ENCODE measurements around the gene PBX3.

Gene PBX3

DNA sequence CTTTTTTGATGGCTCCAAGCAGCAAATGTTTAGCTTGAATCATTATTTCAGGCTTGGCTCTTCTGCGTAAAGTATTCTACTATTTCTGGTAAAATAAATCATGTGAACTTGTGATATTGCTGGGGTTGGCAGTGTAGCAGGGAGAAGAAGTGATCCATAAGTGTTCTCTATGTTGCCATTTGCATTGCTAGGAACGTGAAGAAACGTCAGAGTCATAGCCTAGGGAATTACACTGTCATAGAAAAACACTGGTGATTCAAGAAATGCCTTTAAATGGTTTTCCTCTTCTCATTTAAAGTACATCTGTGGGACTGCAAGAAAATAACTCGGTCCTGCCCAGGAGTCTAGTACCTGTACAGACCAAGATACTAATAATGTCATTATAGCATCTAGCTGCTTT lies 162.3 kb downstream of the PBX3 start:
- no peak for DNase-seq

- no peak for DNase-seq
Measured at GRCh38 chr9:125910286-125910685, 163.1 kb downstream of the PBX3 start.

GRCh38 chr9:125911861-125912644 lies 164.9 kb downstream of the PBX3 start:
- peak; percentile 38 for DNase-seq

- DNase-seq: no peak
Measured at GRCh38 chr9:125912667-125913066, 165.5 kb downstream of the PBX3 start.

GRCh38 chr9:125913551-125913950 lies 166.4 kb downstream of the PBX3 start:
- DNase-seq: no peak

DNA sequence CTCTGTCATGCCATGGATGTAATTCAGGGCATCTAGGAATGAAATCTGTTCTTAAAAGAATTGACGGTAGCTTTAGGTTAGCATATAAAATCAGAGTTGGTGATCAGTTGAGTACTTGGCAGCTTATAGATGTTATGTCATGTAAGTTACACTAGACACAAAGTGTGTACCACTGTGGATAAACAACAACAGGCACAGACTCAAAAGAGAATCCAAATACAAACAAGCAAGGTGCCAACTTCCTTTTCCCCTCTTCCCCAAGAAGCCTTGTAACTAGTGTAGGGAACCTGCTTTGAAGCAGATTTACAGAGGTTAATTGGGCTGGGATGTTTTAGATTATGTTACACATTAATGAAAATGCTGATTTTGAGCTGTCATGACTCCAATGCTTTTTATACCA lies 167.2 kb downstream of the PBX3 start:
- DNase-seq: no peak

- no peak for DNase-seq
Measured at GRCh38 chr9:125915606-125916005, 168.4 kb downstream of the PBX3 start.

GRCh38 chr9:125919565-125919964 lies 172.4 kb downstream of the PBX3 start:
- DNase-seq: no peak

- DNase-seq: no peak
Measured at GRCh38 chr9:125920402-125920801, 173.2 kb downstream of the PBX3 start.

GRCh38 chr9:125922854-125923253 lies 175.7 kb downstream of the PBX3 start:
- no peak for DNase-seq

DNA sequence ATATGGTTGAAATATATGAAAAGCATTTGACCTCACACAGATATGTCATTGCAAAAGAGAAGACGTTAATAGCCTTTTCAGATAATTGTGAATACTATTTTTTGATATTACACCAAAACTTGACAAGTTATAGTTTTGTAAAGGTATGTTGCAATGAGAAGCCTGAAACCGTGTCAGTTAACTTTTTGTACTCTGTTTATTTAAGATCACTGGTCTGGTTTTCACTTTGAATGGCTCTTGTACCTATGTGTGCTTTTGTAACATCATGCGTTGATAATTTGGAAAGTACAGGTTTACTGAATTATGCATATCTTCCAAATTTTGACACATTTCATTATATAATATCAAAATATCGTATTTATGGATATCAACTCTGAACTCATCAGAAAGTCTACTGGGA lies 177.2 kb downstream of the PBX3 start:
- no peak for DNase-seq

GRCh38 chr9:125926936-125927335 lies 179.8 kb downstream of the PBX3 start:
- DNase-seq: no peak

DNA sequence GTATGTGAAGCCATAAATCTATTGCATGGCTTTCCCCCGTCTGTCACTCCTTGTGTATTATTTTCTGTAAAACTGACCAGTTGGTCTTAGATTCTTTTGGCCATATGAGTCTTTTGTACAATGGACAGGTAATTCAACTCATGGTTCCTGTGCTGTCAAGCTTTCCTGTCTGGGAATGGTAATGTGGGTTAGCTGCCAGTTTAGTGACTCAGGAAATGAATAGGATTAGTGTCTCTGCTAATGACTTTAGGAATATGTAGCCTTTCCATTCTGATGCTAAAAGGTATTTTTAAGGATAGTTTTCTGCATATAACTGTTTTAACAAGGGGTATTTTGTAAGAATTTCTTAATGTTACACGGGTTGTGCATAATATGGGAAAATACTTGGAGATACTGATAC lies 182.7 kb downstream of the PBX3 start:
- no peak for DNase-seq

DNA sequence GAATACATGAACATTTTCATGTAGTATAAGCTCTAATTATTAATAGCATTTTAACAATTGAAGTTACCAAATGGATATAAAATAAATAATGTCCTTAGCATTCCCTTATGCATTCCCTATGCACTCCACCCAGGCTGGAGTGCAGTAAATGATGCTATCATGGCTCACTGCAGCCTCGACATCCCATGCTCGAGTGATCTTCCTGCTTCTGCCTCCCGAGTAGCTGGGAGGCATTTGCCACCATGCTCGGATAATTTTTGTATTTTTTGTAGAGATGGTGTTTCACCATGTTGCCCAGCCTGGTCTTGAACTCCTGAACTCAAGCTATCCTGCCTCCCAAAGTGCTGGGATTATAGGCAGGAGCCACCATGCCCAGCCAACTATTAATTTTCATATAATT lies 184.0 kb downstream of the PBX3 start:
- no peak for DNase-seq

DNA sequence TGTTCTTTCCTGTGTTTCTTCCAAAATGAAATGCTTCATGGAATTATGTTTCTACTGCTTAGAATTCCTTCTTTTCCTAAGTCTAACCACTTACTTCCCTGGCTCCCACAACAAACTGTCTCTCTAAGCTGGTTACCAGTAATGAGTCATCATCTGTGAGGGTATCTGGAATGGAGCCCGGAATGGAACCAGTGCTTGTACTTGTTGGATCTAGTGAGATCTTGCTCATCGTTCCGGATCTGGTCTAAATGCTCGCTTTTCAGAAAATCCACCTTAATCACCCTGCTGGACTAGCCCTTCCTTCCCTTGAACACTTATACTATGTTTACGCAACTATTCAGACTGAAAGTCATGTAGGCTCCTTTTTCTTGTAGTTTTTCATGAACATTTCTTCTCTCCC lies 184.8 kb downstream of the PBX3 start:
- no peak for DNase-seq

DNA sequence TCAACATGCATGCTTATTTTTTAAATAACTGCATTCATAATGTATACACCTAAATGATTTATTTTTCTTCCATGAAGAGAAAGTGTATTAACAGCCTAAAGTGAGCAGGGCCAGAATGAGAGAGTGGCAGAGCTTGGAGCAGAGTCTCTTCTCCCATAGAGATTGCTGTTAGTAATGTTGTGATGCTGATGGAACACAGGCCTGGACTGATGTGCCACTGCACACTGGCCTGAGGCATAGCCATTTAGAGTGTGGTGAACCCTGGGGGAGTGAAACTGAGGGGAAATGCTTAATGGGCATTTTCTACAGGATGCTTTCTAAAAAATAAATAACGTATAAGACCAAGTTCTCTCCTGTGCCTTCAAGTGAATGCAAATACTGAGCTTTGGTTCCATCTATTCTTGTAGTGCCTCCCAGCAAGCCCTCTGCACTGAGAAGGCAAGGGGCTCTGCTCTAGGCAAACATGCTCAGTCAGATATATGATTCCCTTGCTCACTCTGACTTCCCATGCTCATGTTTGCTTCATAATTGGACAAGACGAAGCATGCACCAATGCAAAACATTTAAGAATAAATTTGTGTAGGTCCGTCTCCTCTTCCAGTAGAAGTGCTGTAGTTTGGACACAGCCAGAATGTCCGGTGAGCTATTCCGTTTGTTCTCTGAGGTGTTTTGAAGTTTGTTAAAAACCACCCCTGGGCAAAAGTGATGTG lies 185.7 kb downstream of the PBX3 start:
- DNase-seq: no peak

- DNase-seq: no peak
Measured at GRCh38 chr9:125942125-125942524, 195.0 kb downstream of the PBX3 start.

GRCh38 chr9:125943831-125944230 lies 196.7 kb downstream of the PBX3 start:
- DNase-seq: no peak

DNA sequence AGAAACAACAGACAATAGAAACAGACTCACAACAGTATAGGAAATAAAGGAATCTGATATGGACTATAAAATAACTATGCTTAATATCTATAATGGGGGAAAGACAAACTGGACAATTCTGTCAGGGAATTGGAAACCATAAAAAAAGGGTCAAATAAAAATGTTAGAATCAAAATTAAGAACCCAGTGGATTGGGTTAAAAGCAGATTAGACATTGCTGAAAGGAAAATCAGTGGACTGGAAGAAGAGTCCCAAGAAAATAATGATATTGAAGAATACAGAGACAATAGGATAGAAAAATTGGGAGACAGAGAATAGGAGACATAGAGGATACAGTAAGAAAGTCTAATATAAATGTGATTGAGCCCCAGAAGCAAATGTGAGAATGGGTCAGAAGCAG lies 199.2 kb downstream of the PBX3 start:
- no peak for DNase-seq

DNA sequence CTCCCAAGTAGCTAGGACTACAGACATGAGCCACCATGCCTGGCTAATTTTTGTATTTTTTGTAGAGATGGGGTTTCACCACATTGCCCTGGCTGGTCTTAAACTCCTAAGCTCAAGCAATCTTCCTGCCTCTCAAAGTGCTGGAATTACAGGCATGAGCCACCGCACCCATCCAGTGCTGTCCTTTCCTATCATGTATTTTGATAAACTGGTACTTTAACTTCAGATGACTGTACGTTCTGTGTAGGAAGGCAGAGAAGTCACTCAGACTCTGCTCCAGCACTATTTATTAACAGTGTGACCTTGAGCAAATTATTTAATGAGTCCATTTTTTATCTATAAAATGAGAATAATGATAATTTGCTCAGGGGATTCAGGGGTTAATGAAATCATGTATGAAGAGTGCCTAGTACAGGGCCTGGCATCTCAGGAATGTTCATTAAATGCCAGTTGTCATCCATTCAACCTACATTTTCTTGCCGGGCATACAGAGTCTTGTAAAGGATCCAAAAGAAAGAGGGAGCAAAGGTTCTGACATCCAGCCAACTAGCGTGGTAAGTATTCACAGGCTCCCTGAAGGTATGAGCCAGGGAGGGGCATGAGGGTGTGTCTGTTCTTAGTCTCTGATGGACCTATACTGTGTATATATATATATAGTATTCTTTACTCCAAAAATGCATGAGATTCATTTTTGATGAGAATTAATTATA lies 201.9 kb downstream of the PBX3 start:
- no peak for DNase-seq

DNA sequence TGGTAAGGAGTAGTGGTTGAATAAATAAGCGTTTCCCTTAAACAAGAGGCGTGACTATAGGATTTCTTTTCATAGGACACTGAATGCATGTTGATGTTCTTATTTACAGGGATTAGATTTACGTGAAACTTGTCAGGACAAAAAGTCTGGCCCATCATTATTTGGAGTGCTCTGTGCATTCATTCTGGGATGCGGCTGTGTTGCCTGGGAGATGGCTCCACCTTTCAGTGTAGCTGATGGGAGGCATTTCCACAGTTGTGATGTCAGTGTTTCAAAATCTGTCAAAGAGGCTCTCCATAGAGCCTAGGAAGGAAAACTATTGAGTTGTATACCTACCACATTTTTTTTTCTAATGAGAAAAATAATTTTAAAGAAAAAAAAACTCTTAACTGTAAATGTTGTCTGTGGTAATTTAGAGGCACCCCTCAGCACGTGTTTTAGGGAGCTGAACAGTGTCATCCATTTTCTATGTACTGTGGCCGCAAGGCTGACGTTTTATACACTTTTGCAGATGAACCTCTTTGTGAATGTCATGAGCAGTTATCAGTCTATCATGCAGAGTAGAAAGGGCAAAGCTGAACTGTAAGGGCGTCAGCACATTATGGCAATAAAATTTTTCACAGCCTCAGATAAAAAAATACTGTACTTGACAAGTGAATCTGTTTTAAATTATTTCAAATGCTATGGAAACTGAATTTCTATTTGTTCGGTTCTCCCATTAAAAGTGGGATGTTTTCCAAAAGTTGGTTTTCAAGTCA lies 202.7 kb downstream of the PBX3 start:
- DNase-seq: no peak

DNA sequence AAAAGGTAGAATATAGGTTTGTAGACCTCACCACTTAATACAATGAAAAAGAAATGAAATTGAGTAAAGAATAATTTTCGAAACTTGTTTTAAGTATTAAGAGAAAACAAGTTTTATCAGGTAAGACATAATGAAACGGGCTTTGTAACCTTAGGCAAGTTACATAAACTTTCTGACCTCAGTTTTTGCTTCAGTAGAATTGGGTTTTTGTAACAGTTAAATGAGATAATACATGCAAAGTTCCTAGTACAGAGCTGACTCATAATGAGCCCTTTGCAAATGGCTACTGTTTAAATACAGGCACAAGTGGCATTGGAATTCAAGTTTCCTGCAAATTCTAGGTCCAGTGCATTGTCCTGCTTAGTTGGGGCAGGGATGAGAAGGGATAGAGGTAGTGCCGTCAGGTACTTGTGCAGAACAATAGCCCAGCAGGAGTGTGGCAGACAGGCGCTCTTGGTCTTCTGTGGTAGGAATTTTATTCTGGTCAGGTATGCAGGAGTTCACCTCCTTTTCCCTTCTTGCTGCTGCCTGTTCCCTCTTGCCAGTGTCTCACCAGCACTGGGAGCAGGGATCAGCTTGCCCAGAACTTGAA lies 203.8 kb downstream of the PBX3 start:
- DNase-seq: no peak

Data from NCI-H748 treated with DMSO at 0.1 percent for 48 hours (cell line).